Measurements from ENCODE around the gene NGFR. TPM values are rescaled to one million over a fixed set of nuclear protein-coding genes. Genes with fewer than 3 reads are reported as not detected.

Gene NGFR
- total RNA-seq, 1 donor from 2014 or later: 0.04 TPM

DNA sequence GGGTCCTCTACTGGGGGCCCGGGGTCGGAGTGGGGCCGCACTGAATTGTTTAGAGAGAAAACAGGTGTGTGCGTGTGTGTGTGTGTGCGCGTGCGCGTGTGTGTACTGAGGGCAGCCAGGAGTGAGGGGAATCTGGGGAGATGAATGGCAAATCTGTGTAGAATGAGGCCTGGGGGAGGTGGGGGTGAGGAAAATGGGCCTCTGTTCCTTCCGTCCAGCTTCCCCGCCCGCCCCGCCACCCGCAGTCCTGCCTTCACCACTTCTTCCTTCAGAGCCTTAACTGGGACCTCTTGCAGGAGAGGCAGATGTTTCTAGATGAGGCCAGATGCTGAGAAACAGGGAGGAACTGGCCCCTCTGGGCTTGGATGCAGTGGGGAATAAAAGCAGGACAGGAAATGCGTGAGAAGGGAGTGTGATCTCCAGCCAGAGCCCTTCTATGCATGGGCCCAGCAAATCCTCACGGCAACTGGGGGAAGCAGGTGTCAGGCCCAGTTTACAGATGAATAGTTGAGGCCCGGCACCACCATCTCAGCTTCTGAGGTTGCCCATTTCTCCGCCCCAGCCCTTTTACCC is 29.7 kb upstream of the NGFR start:
- TF ChIP-seq CTCF (IDR thresholded peaks at IDR 0.05; ENCODE audit: insufficient read depth, low read length, poor library complexity, severe bottlenecking): no peak
- no peak overlapping the region for H3K4me3 ChIP-seq (ENCODE audit: low read depth, low read length)
- H3K36me3 ChIP-seq (ENCODE audit: control insufficient read depth, insufficient read depth, low read length): no peaks in the 10 kb centered on the region
- DNase-seq (ENCODE audit: low read depth): no peak
- peaks cover 55% of the 10 kb centered on the region for H3K27me3 ChIP-seq (ENCODE audit: control insufficient read depth, insufficient read depth, low read length)

DNA sequence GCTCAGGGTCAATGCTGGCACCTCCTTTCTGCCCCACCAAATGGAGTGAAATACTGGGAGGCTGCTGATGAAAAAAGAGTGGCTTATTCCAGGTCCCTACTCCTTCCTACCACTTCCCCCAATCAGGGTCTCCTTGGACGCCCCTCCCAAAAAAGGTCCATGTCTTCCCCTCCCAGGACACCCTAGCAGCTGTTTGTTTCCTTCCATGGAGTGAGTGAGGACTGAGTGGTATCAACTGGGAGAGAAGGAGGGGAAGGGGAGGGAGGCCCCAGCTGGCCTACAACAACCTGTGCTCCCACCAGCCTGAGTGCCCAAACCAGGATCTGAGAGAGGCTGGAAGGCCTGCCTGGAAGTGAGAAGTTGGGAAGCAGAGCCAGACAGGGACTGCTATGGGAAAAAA is 28.7 kb upstream of the NGFR start:
- H3K36me3 ChIP-seq (ENCODE audit: control insufficient read depth, insufficient read depth, low read length): no peaks in the 10 kb centered on the region
- peaks cover 57% of the 10 kb centered on the region for H3K27me3 ChIP-seq (ENCODE audit: control insufficient read depth, insufficient read depth, low read length)
- no peak for TF ChIP-seq CTCF (IDR thresholded peaks at IDR 0.05; ENCODE audit: insufficient read depth, low read length, poor library complexity, severe bottlenecking)
- no peak for DNase-seq (ENCODE audit: low read depth)
- H3K4me3 ChIP-seq (ENCODE audit: low read depth, low read length): no peak overlapping the region

DNA sequence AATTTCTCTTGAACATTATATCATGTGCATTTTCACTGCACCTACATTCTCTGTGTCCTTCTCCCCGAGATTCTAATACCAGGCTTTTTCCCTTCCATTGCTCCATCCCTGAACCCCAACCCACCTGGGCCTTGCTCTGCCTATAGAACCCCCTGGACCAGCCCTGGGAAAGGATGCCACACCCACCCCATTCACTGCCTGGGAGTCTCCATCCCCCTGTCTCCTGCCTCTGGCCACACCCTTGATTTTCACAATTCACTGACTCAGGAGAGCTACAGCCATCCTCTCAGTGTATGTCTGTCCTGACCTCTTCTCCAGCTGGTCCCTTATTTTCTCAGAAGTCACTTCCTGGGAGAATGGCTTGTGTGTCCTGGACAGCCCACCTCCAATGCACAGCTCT is 27.9 kb upstream of the NGFR start:
- Histone ChIP-seq H3K27me3 (ENCODE audit: control insufficient read depth, insufficient read depth, low read length) (peaks cover 61% of the 10 kb centered on the region), H3K36me3 (ENCODE audit: control insufficient read depth, insufficient read depth, low read length) (no peaks in the 10 kb centered on the region), H3K4me3 (ENCODE audit: low read depth, low read length) (no peak overlapping the region)
- no peak for DNase-seq (ENCODE audit: low read depth)
- no peak for TF ChIP-seq CTCF (IDR thresholded peaks at IDR 0.05; ENCODE audit: insufficient read depth, low read length, poor library complexity, severe bottlenecking)

GRCh38 chr17:49468811-49469385 is 26.2 kb upstream of the NGFR start:
- peaks cover 66% of the 10 kb centered on the region for H3K27me3 ChIP-seq (ENCODE audit: control insufficient read depth, insufficient read depth, low read length)
- no peak for DNase-seq (ENCODE audit: low read depth)

GRCh38 chr17:49469831-49470810 is 25.0 kb upstream of the NGFR start:
- DNase-seq (ENCODE audit: low read depth): no peak
- Histone ChIP-seq H3K4me3 (ENCODE audit: low read depth, low read length) (peak overlapping the region; percentile 6), H3K36me3 (ENCODE audit: control insufficient read depth, insufficient read depth, low read length) (no peaks in the 10 kb centered on the region), H3K27me3 (ENCODE audit: control insufficient read depth, insufficient read depth, low read length) (peaks cover 66% of the 10 kb centered on the region)
- no peak for TF ChIP-seq CTCF (IDR thresholded peaks at IDR 0.05; ENCODE audit: insufficient read depth, low read length, poor library complexity, severe bottlenecking)

More at GRCh38 chr17:49468811-49469385, 26.2 kb upstream of the NGFR start:
- Histone ChIP-seq H3K4me3 (ENCODE audit: low read depth, low read length) (no peak overlapping the region), H3K36me3 (ENCODE audit: control insufficient read depth, insufficient read depth, low read length) (no peaks in the 10 kb centered on the region)
- no peak for TF ChIP-seq CTCF (IDR thresholded peaks at IDR 0.05; ENCODE audit: insufficient read depth, low read length, poor library complexity, severe bottlenecking)

All from kidney epithelial cell (primary cell).